Neural cell (in vitro differentiated cells): ENCODE results near the gene SALL4.

Experiments
- CTCF ChIP-seq: fragments of 450-650 bp; IDR thresholded peaks from 2 replicates; pipeline ENCODE4 v1.5.1; 2014; ENCODE audit warnings: antibody characterized with exemption, mild to moderate bottlenecking, moderate library complexity; ENCODE audit not compliant: poor library complexity, severe bottlenecking
- EP300 ChIP-seq: fragments of 450-650 bp; conservative IDR thresholded peaks from 2 replicates; pipeline ENCODE4 v1.6.1; 2014; ENCODE audit warnings: antibody characterized with exemption, mild to moderate bottlenecking, moderate library complexity; ENCODE audit not compliant: poor library complexity, severe bottlenecking
- EZH2 ChIP-seq: fragments of 200-600, 300-800 bp; shearing (Covaris generic), sonication (generic); IDR thresholded peaks from 2 replicates; pipeline ENCODE4 v1.6.1; 2014; ENCODE audit warnings: antibody characterized with exemption, low read length, borderline replicate concordance, mild to moderate bottlenecking; ENCODE audit not compliant: insufficient read depth, poor library complexity, severe bottlenecking
- POLR2AphosphoS5 ChIP-seq: IDR thresholded peaks from 2 replicates; pipeline ENCODE4 v1.6.1; 2012
- RAD21 ChIP-seq: fragments of 450-650 bp; conservative IDR thresholded peaks from 2 replicates; pipeline ENCODE4 v1.6.1; 2014; ENCODE audit warnings: antibody characterized with exemption, mild to moderate bottlenecking, moderate library complexity
- REST ChIP-seq: IDR thresholded peaks from 2 replicates; pipeline ENCODE4 v1.6.1; 2012; ENCODE audit warnings: borderline replicate concordance
- TAF1 ChIP-seq: IDR thresholded peaks from 2 replicates; pipeline ENCODE4 v1.6.1; 2012; ENCODE audit warnings: low read depth

GRCh38 chr20:51750037-51750769 is 52.1 kb downstream of the SALL4 start:
- TF ChIP-seq EP300: no peak
- TF ChIP-seq CTCF: no peak
- TF ChIP-seq POLR2AphosphoS5: no peak
- no peak for TF ChIP-seq REST
- TF ChIP-seq EZH2: no peak
- TF ChIP-seq TAF1: no peak
- TF ChIP-seq RAD21: no peak
